ENCODE data around the gene RPIA.
"Not testable (repeated sequence)": the region's sequence is repeated elsewhere in the genome, so short reads cannot be mapped to it uniquely, and the experiment has no call there.

The RPIA gene

DNA sequence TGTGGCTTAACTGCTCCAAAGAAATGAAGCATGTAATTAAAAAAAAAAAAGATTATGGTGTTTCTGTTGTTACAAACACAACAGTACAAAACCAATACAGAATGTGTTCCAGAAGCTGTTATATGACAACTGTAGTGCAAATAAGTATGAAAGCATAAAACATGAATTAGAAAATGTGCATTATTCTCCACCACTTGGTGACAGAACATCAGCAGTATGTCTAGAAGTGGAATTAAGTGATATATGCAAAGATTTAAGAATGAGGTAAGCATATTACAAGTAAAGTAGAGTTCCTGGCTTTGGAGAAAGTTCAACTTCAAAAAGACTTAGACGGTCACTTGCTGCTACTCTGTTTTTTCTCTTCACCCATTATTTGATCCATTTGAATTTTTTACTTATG, 105.0 kb downstream of the RPIA start:
- not testable (repeated sequence) for DNase-seq

DNA sequence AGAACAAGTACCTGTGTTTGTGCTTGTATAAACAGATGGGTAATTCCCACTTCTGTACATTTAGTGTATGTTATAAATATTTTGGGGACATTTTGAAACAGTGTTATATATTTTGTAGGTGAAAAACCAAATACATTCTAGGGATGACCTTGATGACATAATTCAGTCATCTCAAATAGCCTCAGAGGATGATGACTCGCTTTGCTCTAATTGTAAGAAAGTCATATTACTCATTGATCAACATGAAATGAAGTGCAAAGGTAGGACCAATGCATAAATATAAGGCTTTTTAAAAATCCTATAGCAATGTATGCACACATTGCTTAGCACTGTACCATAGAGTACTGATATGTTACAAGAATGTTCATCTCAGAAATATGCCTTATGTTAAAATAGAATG, 105.7 kb downstream of the RPIA start:
- DNase-seq, result not testable (repeated sequence)

Measured in NCI-H1048 (cell line).